Duodenal mucosa (tissue), 2 donors: Measurements from ENCODE around the gene ABHD15.

ENCODE experiments used
- H3K27ac ChIP-seq: one replicate; pipeline ENCODE4 v1.7.0; 2013; ENCODE audit warnings: low read depth, low read length
- H3K27me3 ChIP-seq, 2 donors: one replicate each; pipeline ENCODE4 v1.7.0; 2013; ENCODE audit warnings: low read length in 2 of 2, control low read depth in 1 of 2; ENCODE audit not compliant: insufficient read depth in 2 of 2, control insufficient read depth in 1 of 2
- H3K36me3 ChIP-seq, 2 donors: one replicate each; pipeline ENCODE4 v1.7.0; 2013; ENCODE audit warnings: low read length in 2 of 2, control low read depth in 1 of 2; ENCODE audit not compliant: insufficient read depth in 2 of 2, control insufficient read depth in 1 of 2
- H3K4me1 ChIP-seq, 2 donors: one replicate each; pipeline ENCODE4 v1.7.0; 2013; ENCODE audit warnings: low read length in 2 of 2, control low read depth in 1 of 2; ENCODE audit not compliant: insufficient read depth in 2 of 2, control insufficient read depth in 1 of 2
- H3K4me3 ChIP-seq, 2 donors: one replicate each; pipeline ENCODE4 v1.7.0; 2013; ENCODE audit warnings: low read length in 2 of 2, low read depth in 1 of 2
- H3K9ac ChIP-seq, 2 donors: one replicate each; pipeline ENCODE4 v1.7.0; 2013; ENCODE audit warnings: low read length in 2 of 2, low read depth in 1 of 2
- H3K9me3 ChIP-seq, 2 donors: one replicate each; pipeline ENCODE4 v1.7.0; 2013; ENCODE audit warnings: low read length in 2 of 2, control low read depth in 1 of 2; ENCODE audit not compliant: control insufficient read depth in 1 of 2

The ABHD15 gene

GRCh38 chr17:29566473-29567303 is at the start of gene ABHD15:
Gene ABHD15 (minus strand): TSS chr17:29567037. CDS start chr17:29566966, 71 bp downstream.
- H3K36me3 ChIP-seq = peaks cover 15 to 16% of the 10 kb centered on the region in 2 donors
- H3K4me1 ChIP-seq = peaks cover 18 to 64% of the 10 kb centered on the region in 2 donors
- no peaks in the 10 kb centered on the region for H3K27me3 ChIP-seq
- peak within 1 kb of the TSS; percentile 65 to 96 for H3K9ac ChIP-seq
- no peaks in the 10 kb centered on the region for H3K9me3 ChIP-seq
- peak within 1 kb of the TSS; percentile 86 to 87 for H3K4me3 ChIP-seq
- peak within 1 kb of the TSS; percentile 84 for H3K27ac ChIP-seq

GRCh38 chr17:29615492-29616299 is 48.9 kb upstream of the ABHD15 start:
- peak overlapping the region; percentile 69 to 74 for H3K4me3 ChIP-seq
- no peaks in the 10 kb centered on the region for H3K9me3 ChIP-seq
- H3K36me3 ChIP-seq = no peaks in the 10 kb centered on the region
- peaks cover 15 to 44% of the 10 kb centered on the region in 2 donors for H3K27me3 ChIP-seq
- peaks cover 37 to 45% of the 10 kb centered on the region in 2 donors for H3K4me1 ChIP-seq
- H3K9ac ChIP-seq = peak overlapping the region; percentile 18 to 43
- H3K27ac ChIP-seq = no peak overlapping the region

- no peaks in the 10 kb centered on the region for H3K36me3 ChIP-seq
- no peak overlapping the region for H3K9ac ChIP-seq
- H3K27ac ChIP-seq = no peak overlapping the region
- H3K9me3 ChIP-seq = no peaks in the 10 kb centered on the region
- H3K27me3 ChIP-seq = peaks cover 15 to 42% of the 10 kb centered on the region in 2 donors
- peak overlapping the region; percentile 69 to 74 for H3K4me3 ChIP-seq
- H3K4me1 ChIP-seq = peaks cover 37 to 45% of the 10 kb centered on the region in 2 donors
Observed at GRCh38 chr17:29615048-29615385, 48.2 kb upstream of the ABHD15 start.

GRCh38 chr17:29614349-29615047 is 47.7 kb upstream of the ABHD15 start:
- peaks cover 37 to 45% of the 10 kb centered on the region in 2 donors for H3K4me1 ChIP-seq
- H3K9me3 ChIP-seq = no peaks in the 10 kb centered on the region
- peak overlapping the region in 1 of 2 donors; percentile 69 for H3K4me3 ChIP-seq
- no peak overlapping the region for H3K9ac ChIP-seq
- no peak overlapping the region for H3K27ac ChIP-seq
- no peaks in the 10 kb centered on the region for H3K36me3 ChIP-seq
- peaks cover 12 to 38% of the 10 kb centered on the region in 2 donors for H3K27me3 ChIP-seq

GRCh38 chr17:29613856-29614255 is 47.0 kb upstream of the ABHD15 start:
- H3K9ac ChIP-seq = no peak overlapping the region
- H3K9me3 ChIP-seq = no peaks in the 10 kb centered on the region
- H3K27me3 ChIP-seq = peaks cover 9 to 37% of the 10 kb centered on the region in 2 donors
- no peaks in the 10 kb centered on the region for H3K36me3 ChIP-seq
- peak overlapping the region; percentile 54 to 62 for H3K4me3 ChIP-seq
- H3K4me1 ChIP-seq = peaks cover 37 to 45% of the 10 kb centered on the region in 2 donors
- H3K27ac ChIP-seq = no peak overlapping the region

GRCh38 chr17:29613352-29613837 is 46.6 kb upstream of the ABHD15 start:
- peaks cover 9 to 32% of the 10 kb centered on the region in 2 donors for H3K27me3 ChIP-seq
- no peak overlapping the region for H3K27ac ChIP-seq
- no peaks in the 10 kb centered on the region for H3K36me3 ChIP-seq
- no peaks in the 10 kb centered on the region for H3K9me3 ChIP-seq
- peak overlapping the region; percentile 54 to 62 for H3K4me3 ChIP-seq
- peaks cover 37 to 45% of the 10 kb centered on the region in 2 donors for H3K4me1 ChIP-seq
- no peak overlapping the region for H3K9ac ChIP-seq

GRCh38 chr17:29612404-29613280 is 45.8 kb upstream of the ABHD15 start:
- Histone ChIP-seq H3K36me3 (no peaks in the 10 kb centered on the region), H3K27ac (no peak overlapping the region), H3K27me3 (peaks cover 9 to 29% of the 10 kb centered on the region in 2 donors), H3K9me3 (no peaks in the 10 kb centered on the region), H3K9ac (no peak overlapping the region), H3K4me1 (peaks cover 31 to 40% of the 10 kb centered on the region in 2 donors), H3K4me3 (no peak overlapping the region)

GRCh38 chr17:29612094-29612403 is 45.2 kb upstream of the ABHD15 start:
- Histone ChIP-seq H3K27me3 (peaks cover 9 to 29% of the 10 kb centered on the region in 2 donors), H3K36me3 (no peaks in the 10 kb centered on the region), H3K4me1 (peaks cover 25 to 34% of the 10 kb centered on the region in 2 donors), H3K4me3 (no peak overlapping the region), H3K27ac (no peak overlapping the region), H3K9ac (no peak overlapping the region), H3K9me3 (no peaks in the 10 kb centered on the region)

- H3K9ac ChIP-seq = no peak overlapping the region
- no peaks in the 10 kb centered on the region for H3K36me3 ChIP-seq
- H3K27ac ChIP-seq = no peak overlapping the region
- H3K27me3 ChIP-seq = peaks cover 7 to 23% of the 10 kb centered on the region in 2 donors
- H3K9me3 ChIP-seq = no peaks in the 10 kb centered on the region
- H3K4me1 ChIP-seq = peaks cover 20 to 29% of the 10 kb centered on the region in 2 donors
- no peak overlapping the region for H3K4me3 ChIP-seq
Observed at GRCh38 chr17:29611351-29612093, 44.7 kb upstream of the ABHD15 start.
